WTC11 (cell line): ENCODE data around the gene TM2D1. TPM values are rescaled to one million over a fixed set of nuclear protein-coding genes. Genes with fewer than 3 reads are reported as not detected.

Experiments
- ATF2 ChIP-seq: sonication (generic); formaldehyde crosslinking; IDR thresholded peaks from 2 replicates; pipeline ENCODE4 v1.8.1; 2022; ENCODE audit warnings: low read depth, missing genetic modification reagents, borderline replicate concordance
- CDX4 ChIP-seq: fragments of 250-450 bp; sonication (Bioruptor Pico); IDR thresholded peaks from 2 replicates; pipeline ENCODE4 v1.9.0; 2021; ENCODE audit warnings: moderate library complexity, mild to moderate bottlenecking, inconsistent platforms, borderline replicate concordance
- CREM ChIP-seq: sonication (generic); formaldehyde crosslinking; IDR thresholded peaks from 2 replicates; pipeline ENCODE4 v1.8.1; 2022; ENCODE audit warnings: mild to moderate bottlenecking, missing genetic modification reagents, moderate library complexity
- EMX1 ChIP-seq: fragments of 250-450 bp; sonication (Bioruptor Pico); IDR thresholded peaks from 2 replicates; pipeline ENCODE4 v1.8.0; 2021; ENCODE audit warnings: mild to moderate bottlenecking
- ESRRA ChIP-seq: sonication (generic); formaldehyde crosslinking; IDR thresholded peaks from 2 replicates; pipeline ENCODE4 v1.8.1; 2022; ENCODE audit warnings: mild to moderate bottlenecking, missing genetic modification reagents, borderline replicate concordance
- GRHL2 ChIP-seq: fragments of 250-450 bp; sonication (Bioruptor Pico); IDR thresholded peaks from 2 replicates; pipeline ENCODE4 v1.8.0; 2022; ENCODE audit warnings: mild to moderate bottlenecking, moderate library complexity; ENCODE audit not compliant: insufficient replicate concordance, severe bottlenecking
- MYBL2 ChIP-seq: sonication (generic); formaldehyde crosslinking; IDR thresholded peaks from 2 replicates; pipeline ENCODE4 v1.8.1; 2023; ENCODE audit warnings: mild to moderate bottlenecking, moderate library complexity, missing genetic modification reagents
- PREB ChIP-seq: sonication (generic); formaldehyde crosslinking; IDR thresholded peaks from 2 replicates; pipeline ENCODE4 v1.8.1; 2022; ENCODE audit warnings: mild to moderate bottlenecking, missing genetic modification reagents, moderate library complexity, borderline replicate concordance
- RELA ChIP-seq: sonication (generic); formaldehyde crosslinking; IDR thresholded peaks from 2 replicates; pipeline ENCODE4 v1.8.1; 2022; ENCODE audit warnings: missing genetic modification reagents, mild to moderate bottlenecking, borderline replicate concordance
- RORB ChIP-seq: fragments of 250-450 bp; sonication (Bioruptor Pico); IDR thresholded peaks from 2 replicates; pipeline ENCODE4 v1.9.0; 2021; ENCODE audit warnings: mild to moderate bottlenecking
- SMAD3 ChIP-seq: sonication (generic); formaldehyde crosslinking; IDR thresholded peaks from 2 replicates; pipeline ENCODE4 v1.8.0; 2022; ENCODE audit warnings: missing genetic modification reagents, mild to moderate bottlenecking, borderline replicate concordance
- TP53 ChIP-seq: sonication (generic); formaldehyde crosslinking; IDR thresholded peaks from 2 replicates; pipeline ENCODE4 v1.8.1; 2023; ENCODE audit warnings: mild to moderate bottlenecking, missing genetic modification reagents
- USF1 ChIP-seq: sonication (generic); formaldehyde crosslinking; IDR thresholded peaks from 2 replicates; pipeline ENCODE4 v1.8.0; 2022; ENCODE audit warnings: mild to moderate bottlenecking, missing genetic modification reagents
- ZBTB21 ChIP-seq: sonication (generic); formaldehyde crosslinking; IDR thresholded peaks from 2 replicates; pipeline ENCODE4 v1.8.1; 2023; ENCODE audit warnings: mild to moderate bottlenecking, missing genetic modification reagents, borderline replicate concordance
- ZNF138 ChIP-seq: sonication (generic); formaldehyde crosslinking; conservative IDR thresholded peaks from 2 replicates; pipeline ENCODE4 v1.8.1; 2022; ENCODE audit warnings: mild to moderate bottlenecking, moderate library complexity, missing genetic modification reagents
- ZNF317 ChIP-seq: sonication (generic); formaldehyde crosslinking; IDR thresholded peaks from 2 replicates; pipeline ENCODE4 v1.8.1; 2023; ENCODE audit warnings: low read depth, mild to moderate bottlenecking, moderate library complexity, missing genetic modification reagents, borderline replicate concordance
- ZNF423 ChIP-seq: fragments of 250-450 bp; sonication (Bioruptor Pico); IDR thresholded peaks from 2 replicates; pipeline ENCODE4 v2.1.2; 2022; ENCODE audit warnings: mild to moderate bottlenecking, moderate library complexity
- total RNA-seq: library from RNA; stranded (reverse); gene quantifications from 3 replicates; pipeline ENCODE4 v1.2.3, GENCODE V29; 2021
- TF ChIP-seq, protein P1 (sequence below): fragments of 250-450 bp; sonication (Bioruptor Pico); IDR thresholded peaks from 2 replicates; pipeline ENCODE4 v1.9.0; 2021; ENCODE audit warnings: mild to moderate bottlenecking, borderline replicate concordance
- TF ChIP-seq, protein P2 (sequence below): sonication (generic); formaldehyde crosslinking; IDR thresholded peaks from 2 replicates; pipeline ENCODE4 v1.8.1; 2023; ENCODE audit warnings: mild to moderate bottlenecking, missing genetic modification reagents, borderline replicate concordance
- TF ChIP-seq, protein P3 (sequence below): fragments of 250-450 bp; sonication (Bioruptor Pico); IDR thresholded peaks from 2 replicates; pipeline ENCODE4 v1.9.0; 2021; ENCODE audit warnings: mild to moderate bottlenecking
- TF ChIP-seq, protein P4 (sequence below): fragments of 250-450 bp; sonication (Bioruptor Pico); IDR thresholded peaks from 2 replicates; pipeline ENCODE4 v2.1.2; 2022; ENCODE audit warnings: mild to moderate bottlenecking, moderate library complexity
- TF ChIP-seq, protein P5 (sequence below): sonication (generic); formaldehyde crosslinking; IDR thresholded peaks from 2 replicates; pipeline ENCODE4 v1.8.1; 2022; ENCODE audit warnings: mild to moderate bottlenecking, moderate library complexity, missing genetic modification reagents

The TM2D1 gene
- total RNA-seq, 1 experiment from 2014 or later, result 21.6 TPM

DNA sequence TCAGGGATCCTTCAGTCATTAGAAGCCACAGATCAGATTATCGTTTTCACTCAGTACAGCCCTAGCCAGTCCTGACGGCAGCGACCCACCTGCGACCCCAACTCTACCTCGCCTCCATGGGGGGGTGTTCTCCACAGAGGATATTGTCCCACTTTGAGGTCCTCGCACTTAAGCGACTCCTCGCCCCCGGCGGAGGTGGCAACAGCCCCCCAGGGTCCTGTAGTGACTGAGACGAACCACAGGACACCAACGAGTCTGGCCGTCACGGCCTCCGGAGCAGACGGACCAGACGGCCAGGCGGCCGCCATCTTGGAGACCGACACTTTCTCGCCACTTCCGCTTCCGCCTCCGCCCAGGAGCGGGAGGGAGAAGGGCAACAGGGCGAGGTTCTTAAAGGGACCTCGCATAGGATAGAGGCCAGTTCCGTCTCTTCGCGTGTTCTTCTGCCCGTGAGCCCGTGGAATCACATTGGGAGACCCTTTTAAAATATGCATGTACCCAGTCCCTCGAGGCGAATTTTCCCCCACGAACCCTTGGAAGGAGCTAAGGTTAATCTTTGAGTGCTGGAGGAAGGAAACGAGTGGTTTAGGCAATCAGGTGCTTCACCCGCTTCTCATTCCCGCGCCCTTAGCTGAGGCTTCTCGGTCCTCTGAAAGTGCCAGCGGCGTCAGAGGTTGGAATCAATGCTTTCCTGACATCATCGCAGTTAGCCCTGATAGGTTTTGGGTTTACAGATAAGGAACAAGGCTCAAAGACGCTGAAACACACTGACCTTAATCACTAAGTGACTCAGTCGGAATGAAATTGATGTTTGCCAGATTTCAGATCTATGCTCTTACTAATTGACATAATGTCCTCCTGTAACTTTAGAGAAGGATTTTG, at the start of gene TM2D1 (continued):
- TF ChIP-seq, protein P1, sequence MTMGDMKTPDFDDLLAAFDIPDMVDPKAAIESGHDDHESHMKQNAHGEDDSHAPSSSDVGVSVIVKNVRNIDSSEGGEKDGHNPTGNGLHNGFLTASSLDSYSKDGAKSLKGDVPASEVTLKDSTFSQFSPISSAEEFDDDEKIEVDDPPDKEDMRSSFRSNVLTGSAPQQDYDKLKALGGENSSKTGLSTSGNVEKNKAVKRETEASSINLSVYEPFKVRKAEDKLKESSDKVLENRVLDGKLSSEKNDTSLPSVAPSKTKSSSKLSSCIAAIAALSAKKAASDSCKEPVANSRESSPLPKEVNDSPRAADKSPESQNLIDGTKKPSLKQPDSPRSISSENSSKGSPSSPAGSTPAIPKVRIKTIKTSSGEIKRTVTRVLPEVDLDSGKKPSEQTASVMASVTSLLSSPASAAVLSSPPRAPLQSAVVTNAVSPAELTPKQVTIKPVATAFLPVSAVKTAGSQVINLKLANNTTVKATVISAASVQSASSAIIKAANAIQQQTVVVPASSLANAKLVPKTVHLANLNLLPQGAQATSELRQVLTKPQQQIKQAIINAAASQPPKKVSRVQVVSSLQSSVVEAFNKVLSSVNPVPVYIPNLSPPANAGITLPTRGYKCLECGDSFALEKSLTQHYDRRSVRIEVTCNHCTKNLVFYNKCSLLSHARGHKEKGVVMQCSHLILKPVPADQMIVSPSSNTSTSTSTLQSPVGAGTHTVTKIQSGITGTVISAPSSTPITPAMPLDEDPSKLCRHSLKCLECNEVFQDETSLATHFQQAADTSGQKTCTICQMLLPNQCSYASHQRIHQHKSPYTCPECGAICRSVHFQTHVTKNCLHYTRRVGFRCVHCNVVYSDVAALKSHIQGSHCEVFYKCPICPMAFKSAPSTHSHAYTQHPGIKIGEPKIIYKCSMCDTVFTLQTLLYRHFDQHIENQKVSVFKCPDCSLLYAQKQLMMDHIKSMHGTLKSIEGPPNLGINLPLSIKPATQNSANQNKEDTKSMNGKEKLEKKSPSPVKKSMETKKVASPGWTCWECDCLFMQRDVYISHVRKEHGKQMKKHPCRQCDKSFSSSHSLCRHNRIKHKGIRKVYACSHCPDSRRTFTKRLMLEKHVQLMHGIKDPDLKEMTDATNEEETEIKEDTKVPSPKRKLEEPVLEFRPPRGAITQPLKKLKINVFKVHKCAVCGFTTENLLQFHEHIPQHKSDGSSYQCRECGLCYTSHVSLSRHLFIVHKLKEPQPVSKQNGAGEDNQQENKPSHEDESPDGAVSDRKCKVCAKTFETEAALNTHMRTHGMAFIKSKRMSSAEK (CRISPR knock-in tag), result no peak
- peak; percentile 68; the same call in 1 of the 2 replicates for TF ChIP-seq CREM (CRISPR knock-in tag)
- TF ChIP-seq USF1, result peak; percentile 50; the same call in 1 of the 2 replicates
- TF ChIP-seq TP53 (CRISPR knock-in tag), result no peak
- no peak for TF ChIP-seq ATF2 (CRISPR knock-in tag)
- TF ChIP-seq RORB (CRISPR knock-in tag), result no peak
- peak; percentile 67; the same call in 1 of the 2 replicates for TF ChIP-seq ZNF138 (CRISPR knock-in tag)
- no peak for TF ChIP-seq CDX4 (CRISPR knock-in tag)
- TF ChIP-seq, protein P2, sequence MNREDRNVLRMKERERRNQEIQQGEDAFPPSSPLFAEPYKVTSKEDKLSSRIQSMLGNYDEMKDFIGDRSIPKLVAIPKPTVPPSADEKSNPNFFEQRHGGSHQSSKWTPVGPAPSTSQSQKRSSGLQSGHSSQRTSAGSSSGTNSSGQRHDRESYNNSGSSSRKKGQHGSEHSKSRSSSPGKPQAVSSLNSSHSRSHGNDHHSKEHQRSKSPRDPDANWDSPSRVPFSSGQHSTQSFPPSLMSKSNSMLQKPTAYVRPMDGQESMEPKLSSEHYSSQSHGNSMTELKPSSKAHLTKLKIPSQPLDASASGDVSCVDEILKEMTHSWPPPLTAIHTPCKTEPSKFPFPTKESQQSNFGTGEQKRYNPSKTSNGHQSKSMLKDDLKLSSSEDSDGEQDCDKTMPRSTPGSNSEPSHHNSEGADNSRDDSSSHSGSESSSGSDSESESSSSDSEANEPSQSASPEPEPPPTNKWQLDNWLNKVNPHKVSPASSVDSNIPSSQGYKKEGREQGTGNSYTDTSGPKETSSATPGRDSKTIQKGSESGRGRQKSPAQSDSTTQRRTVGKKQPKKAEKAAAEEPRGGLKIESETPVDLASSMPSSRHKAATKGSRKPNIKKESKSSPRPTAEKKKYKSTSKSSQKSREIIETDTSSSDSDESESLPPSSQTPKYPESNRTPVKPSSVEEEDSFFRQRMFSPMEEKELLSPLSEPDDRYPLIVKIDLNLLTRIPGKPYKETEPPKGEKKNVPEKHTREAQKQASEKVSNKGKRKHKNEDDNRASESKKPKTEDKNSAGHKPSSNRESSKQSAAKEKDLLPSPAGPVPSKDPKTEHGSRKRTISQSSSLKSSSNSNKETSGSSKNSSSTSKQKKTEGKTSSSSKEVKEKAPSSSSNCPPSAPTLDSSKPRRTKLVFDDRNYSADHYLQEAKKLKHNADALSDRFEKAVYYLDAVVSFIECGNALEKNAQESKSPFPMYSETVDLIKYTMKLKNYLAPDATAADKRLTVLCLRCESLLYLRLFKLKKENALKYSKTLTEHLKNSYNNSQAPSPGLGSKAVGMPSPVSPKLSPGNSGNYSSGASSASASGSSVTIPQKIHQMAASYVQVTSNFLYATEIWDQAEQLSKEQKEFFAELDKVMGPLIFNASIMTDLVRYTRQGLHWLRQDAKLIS (CRISPR knock-in tag), result no peak; the same call in 1 of the 2 replicates
- no peak for TF ChIP-seq EMX1 (CRISPR knock-in tag)
- TF ChIP-seq GRHL2 (CRISPR knock-in tag), result no peak
- TF ChIP-seq, protein P3, sequence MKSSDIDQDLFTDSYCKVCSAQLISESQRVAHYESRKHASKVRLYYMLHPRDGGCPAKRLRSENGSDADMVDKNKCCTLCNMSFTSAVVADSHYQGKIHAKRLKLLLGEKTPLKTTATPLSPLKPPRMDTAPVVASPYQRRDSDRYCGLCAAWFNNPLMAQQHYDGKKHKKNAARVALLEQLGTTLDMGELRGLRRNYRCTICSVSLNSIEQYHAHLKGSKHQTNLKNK (CRISPR knock-in tag), result no peak
- TF ChIP-seq, protein P4, sequence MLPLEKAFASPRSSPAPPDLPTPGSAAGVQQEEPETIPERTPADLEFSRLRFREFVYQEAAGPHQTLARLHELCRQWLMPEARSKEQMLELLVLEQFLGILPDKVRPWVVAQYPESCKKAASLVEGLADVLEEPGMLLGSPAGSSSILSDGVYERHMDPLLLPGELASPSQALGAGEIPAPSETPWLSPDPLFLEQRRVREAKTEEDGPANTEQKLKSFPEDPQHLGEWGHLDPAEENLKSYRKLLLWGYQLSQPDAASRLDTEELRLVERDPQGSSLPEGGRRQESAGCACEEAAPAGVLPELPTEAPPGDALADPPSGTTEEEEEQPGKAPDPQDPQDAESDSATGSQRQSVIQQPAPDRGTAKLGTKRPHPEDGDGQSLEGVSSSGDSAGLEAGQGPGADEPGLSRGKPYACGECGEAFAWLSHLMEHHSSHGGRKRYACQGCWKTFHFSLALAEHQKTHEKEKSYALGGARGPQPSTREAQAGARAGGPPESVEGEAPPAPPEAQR (CRISPR knock-in tag), result no peak
- TF ChIP-seq, protein P5, sequence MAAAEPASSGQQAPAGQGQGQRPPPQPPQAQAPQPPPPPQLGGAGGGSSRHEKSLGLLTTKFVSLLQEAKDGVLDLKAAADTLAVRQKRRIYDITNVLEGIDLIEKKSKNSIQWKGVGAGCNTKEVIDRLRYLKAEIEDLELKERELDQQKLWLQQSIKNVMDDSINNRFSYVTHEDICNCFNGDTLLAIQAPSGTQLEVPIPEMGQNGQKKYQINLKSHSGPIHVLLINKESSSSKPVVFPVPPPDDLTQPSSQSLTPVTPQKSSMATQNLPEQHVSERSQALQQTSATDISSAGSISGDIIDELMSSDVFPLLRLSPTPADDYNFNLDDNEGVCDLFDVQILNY (CRISPR knock-in tag), result peak; percentile 29; the same call in 1 of the 2 replicates
- TF ChIP-seq PREB, result no peak
- TF ChIP-seq ZBTB21 (CRISPR knock-in tag), result no peak
- TF ChIP-seq MYBL2 (CRISPR knock-in tag), result no peak
- TF ChIP-seq ESRRA (CRISPR knock-in tag), result no peak
- peak; percentile 73; the same call in 1 of the 2 replicates for TF ChIP-seq SMAD3 (CRISPR knock-in tag)
- TF ChIP-seq RELA (CRISPR knock-in tag), result no peak
- TF ChIP-seq ZNF423 (CRISPR knock-in tag), result no peak
- no peak for TF ChIP-seq ZNF317 (CRISPR knock-in tag)
